Measurements from ENCODE around the gene MAP4K2. TPM values are rescaled to one million over a fixed set of nuclear protein-coding genes. Genes with fewer than 3 reads are reported as not detected.
A peak's percentile ranks its signal among the peaks of the same experiment; 100 is the strongest.
"Not testable (repeated sequence)": the region's sequence is repeated elsewhere in the genome, so short reads cannot be mapped to it uniquely, and the experiment has no call there.

Gene MAP4K2
- total RNA-seq = 10 to 100 TPM; 86.6 to 91.2 TPM

- Mint-ChIP-seq H3K4me3 (peak within 1 kb of the TSS; percentile 80), H3K27me3 (no peaks in the 10 kb centered on the region), H3K4me1 (peaks cover 37% of the 10 kb centered on the region), H3K36me3 (ENCODE audit: low read depth) (peaks cover 46% of the 10 kb centered on the region), H3K27ac (peak within 1 kb of the TSS; percentile 87), H3K9me3 (no peaks in the 10 kb centered on the region)
- peak; percentile 84 for DNase-seq
- CTCF ChIA-PET = interaction anchor here (1.0 to 2.2 kb wide), 2 partner anchors 9 to 41 kb away, joined by 3 to 7 read pairs; partner anchors contain the start of gene CDC42BPG
- POLR2A ChIA-PET = no interaction called here
These were observed at the start of gene MAP4K2 for GRCh38 chr11:64803158-64803845. Gene MAP4K2 (minus strand): TSS chr11:64803214. CDS start chr11:64803149, 65 bp downstream.

GRCh38 chr11:64851831-64852351 lies 48.9 kb upstream of the MAP4K2 start:
- Mint-ChIP-seq H3K4me3 (peak overlapping the region; percentile 35), H3K27me3 (no peaks in the 10 kb centered on the region), H3K36me3 (ENCODE audit: low read depth) (peaks cover 49% of the 10 kb centered on the region), H3K27ac (peak overlapping the region; percentile 88), H3K9me3 (no peaks in the 10 kb centered on the region), H3K4me1 (peaks cover 90% of the 10 kb centered on the region)
- POLR2A ChIA-PET = no interaction called here
- DNase-seq = no peak
- CTCF ChIA-PET = interaction anchor here (1.2 to 32.1 kb wide), 5 partner anchors 9 to 75 kb away, joined by 3 to 732 read pairs (median 4); partner anchors contain the start of gene EHD1

- CTCF ChIA-PET = interaction anchor here (0.8 to 32.1 kb wide), 4 partner anchors 8 to 35 kb away, joined by 3 to 732 read pairs (median 118); partner anchors contain the start of gene EHD1
- no peaks in the 10 kb centered on the region for H3K27me3 Mint-ChIP-seq
- peaks cover 41% of the 10 kb centered on the region for H3K36me3 Mint-ChIP-seq (ENCODE audit: low read depth)
- POLR2A ChIA-PET = no interaction called here
- peaks cover 83% of the 10 kb centered on the region for H3K4me1 Mint-ChIP-seq
- peak overlapping the region; percentile 88 for H3K27ac Mint-ChIP-seq
- DNase-seq = peak; percentile 49
- H3K9me3 Mint-ChIP-seq = no peaks in the 10 kb centered on the region
- no peak overlapping the region for H3K4me3 Mint-ChIP-seq
These were observed 48.1 kb upstream of the MAP4K2 start for GRCh38 chr11:64850979-64851567.

DNA sequence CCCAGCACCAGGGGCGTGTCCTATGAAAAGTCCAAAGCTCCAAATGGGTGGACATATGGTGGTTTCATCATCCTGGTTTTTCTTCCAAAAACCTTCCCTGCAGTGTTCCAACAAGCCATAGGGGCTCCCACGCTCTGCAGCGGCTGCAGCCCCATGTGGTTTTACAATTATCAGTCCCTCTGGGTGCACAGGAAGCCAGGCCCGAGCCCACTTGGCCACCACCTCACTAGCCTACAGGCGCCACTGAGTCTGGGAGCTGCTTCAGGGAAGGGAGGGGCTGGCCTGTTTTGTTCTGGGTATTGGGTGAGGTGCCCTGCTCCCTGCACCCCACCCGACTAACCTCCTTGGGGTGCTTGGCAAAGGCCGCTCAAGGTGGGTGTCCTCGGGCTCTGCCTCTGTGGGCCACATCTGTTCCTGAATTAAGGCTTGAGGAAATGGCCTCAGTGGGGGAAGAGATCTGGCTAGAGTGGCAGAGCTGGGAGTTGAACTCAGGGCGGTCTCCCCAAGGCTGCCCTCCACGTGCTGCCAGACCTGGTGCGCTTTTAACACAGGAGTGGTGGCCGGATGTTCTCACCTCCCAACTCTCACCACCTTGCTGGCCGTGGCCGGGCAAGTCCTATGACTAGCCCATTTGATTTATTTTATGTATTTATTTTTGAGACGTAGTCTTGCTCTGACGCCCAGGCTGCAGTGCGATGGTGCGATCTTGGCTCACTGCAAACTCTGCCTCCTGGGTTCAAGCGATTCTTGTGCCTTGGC lies 46.8 kb upstream of the MAP4K2 start:
- POLR2A ChIA-PET = interaction anchor here (0.6 kb wide), 1 partner anchor 232 kb away, joined by 3 read pairs; no protein-coding TSS in a partner anchor
- peaks cover 76% of the 10 kb centered on the region for H3K4me1 Mint-ChIP-seq
- peaks cover 29% of the 10 kb centered on the region for H3K36me3 Mint-ChIP-seq (ENCODE audit: low read depth)
- no peaks in the 10 kb centered on the region for H3K9me3 Mint-ChIP-seq
- DNase-seq = no peak
- H3K27ac Mint-ChIP-seq = peak overlapping the region; percentile 57
- no peaks in the 10 kb centered on the region for H3K27me3 Mint-ChIP-seq
- CTCF ChIA-PET = interaction anchor here (0.5 to 32.1 kb wide), 7 partner anchors 11 to 403 kb away, joined by 3 to 732 read pairs (median 4); partner anchors contain the start of genes ARL2, EHD1, MAJIN and ZNHIT2
- peak overlapping the region; percentile 22 for H3K4me3 Mint-ChIP-seq

DNA sequence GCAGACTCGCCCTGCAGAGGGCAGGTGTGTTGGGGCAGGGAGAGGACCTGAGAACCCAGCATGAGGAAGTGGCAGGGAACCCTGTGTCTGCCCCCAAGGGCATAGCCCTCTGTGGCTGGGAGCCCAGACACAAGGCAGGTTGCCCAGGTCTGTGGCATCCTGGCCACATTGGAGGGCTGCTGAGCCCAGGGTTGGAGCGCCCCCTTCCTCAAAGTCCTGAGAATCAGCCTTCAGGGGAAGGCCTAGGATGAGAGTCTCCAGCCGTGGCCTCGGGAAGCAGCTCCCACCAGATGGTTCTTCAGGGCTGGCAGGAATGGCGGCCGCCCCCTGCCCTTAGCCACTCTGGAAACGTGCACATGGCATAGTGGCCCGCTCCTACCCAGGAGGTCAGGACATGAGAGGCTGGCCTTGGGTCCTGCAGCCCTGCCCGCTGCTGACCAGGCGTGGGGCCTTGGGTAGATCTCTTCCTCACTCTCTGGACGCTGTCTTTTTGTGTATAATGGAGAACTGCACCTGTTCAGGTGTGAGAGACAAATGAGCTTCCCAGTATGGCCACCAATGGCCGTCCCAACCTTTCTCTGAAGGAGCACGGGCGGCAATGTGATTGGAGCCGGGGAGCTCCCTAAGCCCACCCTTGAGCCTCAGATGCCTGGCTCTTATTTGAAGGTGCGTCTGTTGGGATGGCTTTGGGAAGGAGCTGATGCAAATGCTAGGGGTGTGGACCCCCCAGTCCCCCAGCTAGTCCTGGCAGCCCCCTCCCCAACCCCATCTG lies 46.0 kb upstream of the MAP4K2 start:
- ChIA-PET CTCF (interaction anchor here (0.8 to 32.1 kb wide), 9 partner anchors 10 to 481 kb away, joined by 3 to 732 read pairs (median 5); partner anchors contain the start of genes ARL2, EHD1, MAJIN and ZNHIT2), POLR2A (interaction anchor here (0.6 kb wide), 1 partner anchor 233 kb away, joined by 3 read pairs; no protein-coding TSS in a partner anchor)
- DNase-seq = no peak
- peaks cover 22% of the 10 kb centered on the region for H3K36me3 Mint-ChIP-seq (ENCODE audit: low read depth)
- H3K9me3 Mint-ChIP-seq = no peaks in the 10 kb centered on the region
- no peaks in the 10 kb centered on the region for H3K27me3 Mint-ChIP-seq
- H3K27ac Mint-ChIP-seq = peak overlapping the region; percentile 88
- H3K4me3 Mint-ChIP-seq = no peak overlapping the region
- peaks cover 68% of the 10 kb centered on the region for H3K4me1 Mint-ChIP-seq

DNA sequence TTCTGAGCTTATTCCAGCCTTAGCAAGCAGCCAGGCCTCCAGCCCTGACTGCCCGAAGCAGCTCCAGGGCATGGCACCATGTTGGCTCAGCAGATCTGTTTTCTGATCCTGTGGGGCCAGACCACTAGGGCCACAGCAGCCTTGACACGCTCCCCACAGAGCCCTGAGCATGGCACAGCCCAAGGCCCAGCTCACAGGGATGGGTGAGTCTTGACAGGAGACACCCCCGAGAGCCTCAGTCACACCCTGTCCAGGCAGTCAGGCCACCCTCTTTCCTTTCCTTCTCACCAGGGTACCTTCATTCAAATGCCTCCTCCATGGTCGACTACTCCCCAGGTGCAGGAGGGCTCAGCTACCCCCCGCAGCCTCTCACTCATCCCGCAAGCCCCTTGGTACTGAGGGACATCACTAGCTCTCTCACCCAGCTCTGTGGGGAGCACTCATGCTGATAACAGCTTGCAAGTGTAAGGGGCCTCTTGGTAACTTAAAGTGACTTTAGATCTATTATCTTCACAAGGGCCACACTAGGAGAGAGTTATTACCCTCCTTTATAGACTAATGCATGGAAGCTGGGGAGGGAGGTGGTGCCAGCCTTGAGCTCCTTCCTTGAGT lies 45.3 kb upstream of the MAP4K2 start:
- H3K36me3 Mint-ChIP-seq (ENCODE audit: low read depth) = peaks cover 16% of the 10 kb centered on the region
- H3K27ac Mint-ChIP-seq = peak overlapping the region; percentile 88
- H3K4me3 Mint-ChIP-seq = no peak overlapping the region
- H3K4me1 Mint-ChIP-seq = peaks cover 67% of the 10 kb centered on the region
- ChIA-PET POLR2A (no interaction called here), CTCF (interaction anchor here (0.9 to 32.1 kb wide), 11 partner anchors 9 to 482 kb away, joined by 3 to 732 read pairs (median 5); partner anchors contain the start of genes EHD1 and ZNHIT2)
- H3K9me3 Mint-ChIP-seq = no peaks in the 10 kb centered on the region
- H3K27me3 Mint-ChIP-seq = no peaks in the 10 kb centered on the region
- DNase-seq = no peak

DNA sequence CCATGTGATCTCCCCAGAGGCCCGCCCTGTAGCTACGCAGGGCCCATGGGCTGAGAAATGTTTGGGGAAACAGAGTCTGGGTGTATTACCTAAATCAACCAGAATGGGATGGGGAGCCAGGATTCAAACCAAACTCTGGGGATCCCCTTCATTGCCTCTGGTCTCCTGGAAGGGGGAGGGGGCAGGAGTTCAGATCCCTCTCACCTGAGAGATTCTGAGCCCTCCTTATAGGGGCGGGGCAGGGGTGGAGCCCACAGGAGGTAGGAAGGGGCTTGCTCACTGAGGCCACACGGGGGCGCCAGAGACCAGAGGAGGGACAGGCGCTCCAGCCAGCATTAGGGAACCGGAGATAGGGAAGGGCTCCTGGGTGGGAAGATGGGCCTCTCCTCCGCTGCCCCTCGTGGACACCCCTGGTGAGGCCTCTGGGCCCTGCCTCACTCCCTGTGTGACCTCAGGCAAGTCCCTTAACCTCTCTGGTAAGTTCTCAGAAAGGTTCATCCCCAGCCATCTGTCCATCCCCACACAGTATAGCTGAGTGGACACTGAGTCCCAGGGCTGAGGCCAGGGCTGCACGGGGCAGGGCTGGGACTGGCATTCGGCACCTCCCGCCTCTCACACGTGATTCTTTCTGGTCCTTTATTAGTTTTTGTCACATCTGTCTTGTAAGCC lies 44.1 kb upstream of the MAP4K2 start:
- CTCF ChIA-PET = interaction anchor here (0.6 to 32.1 kb wide), 15 partner anchors 8 to 540 kb away, joined by 3 to 732 read pairs (median 5); partner anchors contain the start of gene EHD1
- Mint-ChIP-seq H3K27me3 (no peaks in the 10 kb centered on the region), H3K36me3 (ENCODE audit: low read depth) (peaks cover 4% of the 10 kb centered on the region), H3K4me1 (peaks cover 58% of the 10 kb centered on the region), H3K9me3 (no peaks in the 10 kb centered on the region), H3K27ac (peak overlapping the region; percentile 64), H3K4me3 (no peak overlapping the region)
- POLR2A ChIA-PET = no interaction called here
- peak; percentile 94 for DNase-seq

DNA sequence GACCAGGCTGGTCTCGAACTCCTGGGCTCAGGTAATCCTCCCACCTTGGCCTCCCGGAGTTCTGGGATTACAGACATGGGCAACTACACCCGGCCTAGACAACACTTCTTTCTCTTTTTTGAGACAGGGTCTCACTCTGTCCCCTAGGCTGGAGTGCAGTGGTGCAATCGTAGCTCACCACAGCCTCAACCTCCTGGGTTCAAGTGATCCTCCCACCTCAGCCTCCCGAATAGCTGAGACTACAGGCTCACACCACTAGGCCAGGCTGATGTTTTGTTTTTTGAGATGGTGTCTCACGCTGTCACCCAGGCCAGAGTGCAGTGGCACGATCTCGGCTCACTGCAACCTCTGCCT lies 42.7 kb upstream of the MAP4K2 start:
- DNase-seq; H3K27me3 Mint-ChIP-seq; H3K36me3 Mint-ChIP-seq (ENCODE audit: low read depth); POLR2A ChIA-PET; H3K9me3 Mint-ChIP-seq: not testable (repeated sequence)
- Mint-ChIP-seq H3K27ac (peak overlapping the region; percentile 25), H3K4me1 (peaks cover 44% of the 10 kb centered on the region), H3K4me3 (peak overlapping the region; percentile 12)
- CTCF ChIA-PET = interaction anchor here (0.7 to 32.1 kb wide), 8 partner anchors 16 to 877 kb away, joined by 3 to 732 read pairs (median 5); partner anchors contain the start of genes EHD1, PPP2R5B and TM7SF2

GRCh38 chr11:64845129-64845775 lies 42.2 kb upstream of the MAP4K2 start:
- CTCF ChIA-PET = interaction anchor here (0.7 to 32.1 kb wide), 9 partner anchors 16 to 876 kb away, joined by 3 to 732 read pairs (median 5); partner anchors contain the start of genes EHD1, PPP2R5B and TM7SF2
- H3K4me1 Mint-ChIP-seq = peaks cover 42% of the 10 kb centered on the region
- H3K36me3 Mint-ChIP-seq (ENCODE audit: low read depth) = no peaks in the 10 kb centered on the region
- H3K27ac Mint-ChIP-seq = peak overlapping the region; percentile 43
- H3K27me3 Mint-ChIP-seq = no peaks in the 10 kb centered on the region
- DNase-seq = no peak
- POLR2A ChIA-PET = no interaction called here
- peak overlapping the region; percentile 5 for H3K4me3 Mint-ChIP-seq
- H3K9me3 Mint-ChIP-seq = no peaks in the 10 kb centered on the region

GRCh38 chr11:64844330-64845128 lies 41.5 kb upstream of the MAP4K2 start, which contains the start of gene CDC42BPG:
Gene CDC42BPG (minus strand): TSS chr11:64844653. CDS start chr11:64844569, 84 bp downstream.
- H3K27ac Mint-ChIP-seq = peak within 1 kb of the TSS; percentile 43
- no peaks in the 10 kb centered on the region for H3K27me3 Mint-ChIP-seq
- ChIA-PET CTCF (interaction anchor here (0.7 to 32.1 kb wide), 21 partner anchors 14 to 471 kb away, joined by 3 to 732 read pairs (median 3); partner anchors contain the start of genes ARL2, CDC42EP2, EHD1 and MAP4K2), POLR2A (interaction anchor here (1.0 kb wide), 1 partner anchor 47 kb away, joined by 4 read pairs; no protein-coding TSS in a partner anchor)
- DNase-seq = peak; percentile 63
- H3K4me1 Mint-ChIP-seq = peaks cover 37% of the 10 kb centered on the region
- H3K9me3 Mint-ChIP-seq = no peaks in the 10 kb centered on the region
- H3K4me3 Mint-ChIP-seq = peak within 1 kb of the TSS; percentile 75
- H3K36me3 Mint-ChIP-seq (ENCODE audit: low read depth) = no peaks in the 10 kb centered on the region

All from activated CD4-positive, alpha-beta T cell treated with anti-CD3 and anti-CD28 coated beads, Interleukin-2, amount 10 ng/mL, durations not matched to agents 7 days and 5 days (primary cell).